Activated CD4-positive, alpha-beta memory T cell treated with anti-CD3 and anti-CD28 coated beads, Interleukin-2, amount 10 ng/mL, durations not matched to agents 7 days and 5 days (primary cell): ENCODE data around the gene GPR6. TPM values are rescaled to one million over a fixed set of nuclear protein-coding genes. Genes with fewer than 3 reads are reported as not detected.

Experiments used
- CTCF ChIA-PET: fragments of 350-600 bp; sonication (Branson Sonifier 250); formaldehyde crosslinking; loops from one replicate; lab custom pipeline; 2021; ENCODE audit warnings: antibody characterized with exemption, inconsistent platforms; lab: Charles Lee
- POLR2A ChIA-PET: fragments of 350-600 bp; sonication (Branson Sonifier 250); formaldehyde crosslinking; loops from one replicate; lab custom pipeline; 2021; ENCODE audit warnings: antibody characterized with exemption; lab: Charles Lee
- DNase-seq: peaks from one replicate; pipeline ENCODE4 v3.0.0-alpha.2; 2020
- H3K27ac Mint-ChIP-seq: one replicate; pipeline ENCODE4 v1.8.0; 2021; ENCODE audit warnings: mild to moderate bottlenecking, mixed read lengths
- H3K27me3 Mint-ChIP-seq: one replicate; pipeline ENCODE4 v1.8.0; 2021; ENCODE audit warnings: mixed read lengths
- H3K36me3 Mint-ChIP-seq: one replicate; pipeline ENCODE4 v1.8.0; 2021; ENCODE audit warnings: low read depth, mixed read lengths
- H3K4me1 Mint-ChIP-seq: one replicate; pipeline ENCODE4 v1.8.0; 2021; ENCODE audit warnings: mixed read lengths
- H3K4me3 Mint-ChIP-seq: one replicate; pipeline ENCODE4 v1.8.0; 2021; ENCODE audit warnings: mild to moderate bottlenecking, mixed read lengths
- H3K9me3 Mint-ChIP-seq: one replicate; pipeline ENCODE4 v1.8.0; 2021; ENCODE audit warnings: mixed read lengths
- total RNA-seq, 2 experiments: library from RNA; stranded (reverse); gene quantifications; one replicate each; pipeline ENCODE4 v1.2.3, GENCODE V29; 2021

The GPR6 gene
- total RNA-seq, 2 experiments from 2014 or later: not detected

DNA sequence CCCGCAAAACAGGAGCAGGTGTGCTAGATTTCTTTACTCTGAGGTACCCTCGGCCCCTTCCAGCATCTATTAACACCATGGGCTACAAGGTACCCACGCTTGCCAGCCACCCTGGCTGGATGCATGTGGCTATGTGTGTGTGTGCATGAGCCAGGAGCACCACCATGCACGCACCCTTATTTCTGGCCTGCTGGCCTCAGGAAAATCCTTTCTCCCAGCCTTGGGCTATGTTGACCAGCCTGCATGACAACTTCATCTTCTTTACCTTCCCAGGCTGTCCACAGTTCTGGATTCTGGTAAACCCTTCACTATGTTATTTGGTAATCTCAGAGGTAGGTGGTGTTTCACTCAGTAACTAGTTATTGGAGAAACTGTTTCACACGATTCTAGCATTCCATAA is 40.4 kb downstream of the GPR6 start:
- no peak overlapping the region for H3K27ac Mint-ChIP-seq
- no peak for DNase-seq
- H3K9me3 Mint-ChIP-seq: no peaks in the 10 kb centered on the region
- POLR2A ChIA-PET: no interaction called here
- H3K4me3 Mint-ChIP-seq: no peak overlapping the region
- H3K27me3 Mint-ChIP-seq: peaks cover 4% of the 10 kb centered on the region
- CTCF ChIA-PET: interaction anchor here (3.3 kb wide), 1 partner anchor 21 kb away, joined by 16 read pairs; no protein-coding TSS in a partner anchor
- H3K36me3 Mint-ChIP-seq: no peaks in the 10 kb centered on the region
- peaks cover 12% of the 10 kb centered on the region for H3K4me1 Mint-ChIP-seq

DNA sequence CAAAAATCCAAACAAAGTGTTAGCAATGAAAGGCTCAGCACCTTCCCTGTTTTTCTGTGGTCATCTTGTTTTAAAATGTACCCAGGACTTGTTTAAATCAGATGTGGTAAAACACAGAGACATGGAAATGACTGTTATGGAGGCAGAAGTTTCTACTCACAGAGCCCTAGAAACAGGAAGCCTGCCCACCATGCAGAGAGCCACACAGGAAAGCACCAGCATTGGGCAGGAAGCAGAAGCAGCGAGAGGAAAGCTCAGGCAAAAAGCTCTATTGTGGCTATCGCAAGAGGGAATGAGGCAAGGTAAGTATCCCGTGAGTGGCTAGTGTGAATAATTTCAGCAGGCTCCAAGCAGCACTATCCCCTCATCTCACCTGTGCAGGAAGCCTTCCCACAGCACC is 42.8 kb downstream of the GPR6 start:
- ChIA-PET POLR2A (no interaction called here), CTCF (interaction anchor here (1.2 to 3.3 kb wide), 2 partner anchors 19 to 21 kb away, joined by 3 to 16 read pairs; no protein-coding TSS in a partner anchor)
- no peak overlapping the region for H3K27ac Mint-ChIP-seq
- no peak overlapping the region for H3K4me3 Mint-ChIP-seq
- no peaks in the 10 kb centered on the region for H3K9me3 Mint-ChIP-seq
- DNase-seq: no peak
- H3K27me3 Mint-ChIP-seq: peaks cover 3% of the 10 kb centered on the region
- no peaks in the 10 kb centered on the region for H3K36me3 Mint-ChIP-seq
- H3K4me1 Mint-ChIP-seq: peaks cover 12% of the 10 kb centered on the region

DNA sequence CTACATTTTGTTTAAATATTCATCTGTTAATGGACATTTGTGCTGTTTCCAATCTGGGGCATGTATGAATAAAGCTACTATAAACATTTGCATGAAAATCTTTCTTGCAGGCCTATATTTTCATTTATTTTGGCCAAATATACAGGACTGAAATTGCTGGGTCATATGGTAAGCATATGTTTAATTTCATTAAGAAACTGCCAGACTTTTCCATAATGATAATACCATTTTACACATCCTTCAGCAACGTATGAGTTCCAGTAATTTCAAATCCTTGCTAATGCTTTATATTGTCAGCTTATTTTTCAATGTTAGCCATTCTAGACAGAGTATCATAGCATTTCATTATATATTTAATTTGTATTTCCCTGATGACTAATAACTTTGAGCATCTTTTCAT is 51.0 kb downstream of the GPR6 start:
- Mint-ChIP-seq H3K4me1 (no peaks in the 10 kb centered on the region), H3K36me3 (no peaks in the 10 kb centered on the region), H3K4me3 (no peak overlapping the region), H3K9me3 (no peaks in the 10 kb centered on the region), H3K27ac (no peak overlapping the region), H3K27me3 (peaks cover 1% of the 10 kb centered on the region)
- ChIA-PET CTCF (interaction anchor here (3.5 kb wide), 1 partner anchor 10 kb away, joined by 20 read pairs; no protein-coding TSS in a partner anchor), POLR2A (no interaction called here)
- DNase-seq: no peak

Other genes with a start within 250 kb of the GPR6 start
- under 1 TPM; 0.48 to 0.76 TPM for gene WASF1, start 201.4 kb downstream of the GPR6 start, total RNA-seq
- gene CDC40, start 202.1 kb downstream of the GPR6 start, total RNA-seq: 10 to 100 TPM; 31.0 to 35.1 TPM